Testis (tissue), 2 donors: ENCODE data around the gene TBC1D22A.

Experiments used
- CTCF ChIP-seq, 3 experiments: fragments of 450-650 bp in 2 of 3; fragments of 200-600 bp in 1 of 3; sonication (generic) in 1 of 3; IDR thresholded peaks; one replicate each; pipeline ENCODE4 v1.5.1; 2016 to 2019; ENCODE audit warnings: antibody characterized with exemption in 3 of 3, mild to moderate bottlenecking in 2 of 3, moderate library complexity in 1 of 3
- POLR2A ChIP-seq: fragments of 450-650 bp; IDR thresholded peaks from one replicate; pipeline ENCODE4 v1.6.1; 2017; ENCODE audit warnings: antibody characterized with exemption, mild to moderate bottlenecking, moderate library complexity

- no peak for TF ChIP-seq CTCF (IDR thresholded peaks at IDR 0.05)
- TF ChIP-seq POLR2A, result no peak
These were observed 30.4 kb upstream of the TBC1D22A start for GRCh38 chr22:46732041-46732379.
